ENCODE data around the gene DNAJC9. TPM values are rescaled to one million over a fixed set of nuclear protein-coding genes. Genes with fewer than 3 reads are reported as not detected.
A peak's percentile ranks its signal among the peaks of the same experiment; 100 is the strongest.

The DNAJC9 gene
- total RNA-seq, 1 donor from 2014 or later, result 37.5 TPM

- Mint-ChIP-seq H3K36me3 (ENCODE audit: unreplicated experiment) (no peaks in the 10 kb centered on the region), H3K27ac (ENCODE audit: unreplicated experiment) (no peak overlapping the region)
These were observed 8.0 kb downstream of the DNAJC9 start for GRCh38 chr10:73238990-73239566.

GRCh38 chr10:73234695-73235094, 12.4 kb downstream of the DNAJC9 start:
- no peak overlapping the region for H3K4me3 Mint-ChIP-seq (ENCODE audit: unreplicated experiment)
- H3K36me3 Mint-ChIP-seq (ENCODE audit: unreplicated experiment), result no peaks in the 10 kb centered on the region
- no peak for TF ChIP-seq CTCF (IDR thresholded peaks at IDR 0.05; ENCODE audit: partially characterized antibody, unreplicated experiment)

More at GRCh38 chr10:73238990-73239566, 8.0 kb downstream of the DNAJC9 start:
- Mint-ChIP-seq H3K27me3 (ENCODE audit: unreplicated experiment) (no peaks in the 10 kb centered on the region), H3K4me1 (ENCODE audit: low read depth, unreplicated experiment) (no peaks in the 10 kb centered on the region), H3K9me3 (ENCODE audit: unreplicated experiment) (no peaks in the 10 kb centered on the region), H3K4me3 (ENCODE audit: unreplicated experiment) (no peak overlapping the region)
- DNase-seq, result no peak
- TF ChIP-seq CTCF (IDR thresholded peaks at IDR 0.05; ENCODE audit: partially characterized antibody, unreplicated experiment), result no peak

GRCh38 chr10:73233883-73234282, 13.2 kb downstream of the DNAJC9 start:
- H3K27me3 Mint-ChIP-seq (ENCODE audit: unreplicated experiment), result no peaks in the 10 kb centered on the region
- TF ChIP-seq CTCF (IDR thresholded peaks at IDR 0.05; ENCODE audit: partially characterized antibody, unreplicated experiment), result no peak
- no peak for DNase-seq
- no peaks in the 10 kb centered on the region for H3K4me1 Mint-ChIP-seq (ENCODE audit: low read depth, unreplicated experiment)
- H3K27ac Mint-ChIP-seq (ENCODE audit: unreplicated experiment), result no peak overlapping the region
- H3K36me3 Mint-ChIP-seq (ENCODE audit: unreplicated experiment), result no peaks in the 10 kb centered on the region
- no peak overlapping the region for H3K4me3 Mint-ChIP-seq (ENCODE audit: unreplicated experiment)
- H3K9me3 Mint-ChIP-seq (ENCODE audit: unreplicated experiment), result no peaks in the 10 kb centered on the region

More at GRCh38 chr10:73234695-73235094, 12.4 kb downstream of the DNAJC9 start:
- no peaks in the 10 kb centered on the region for H3K27me3 Mint-ChIP-seq (ENCODE audit: unreplicated experiment)
- H3K4me1 Mint-ChIP-seq (ENCODE audit: low read depth, unreplicated experiment), result no peaks in the 10 kb centered on the region
- peak overlapping the region; percentile 67 for H3K27ac Mint-ChIP-seq (ENCODE audit: unreplicated experiment)
- DNase-seq, result no peak
- H3K9me3 Mint-ChIP-seq (ENCODE audit: unreplicated experiment), result no peaks in the 10 kb centered on the region

- DNase-seq, result peak; percentile 23
- Mint-ChIP-seq H3K36me3 (ENCODE audit: unreplicated experiment) (no peaks in the 10 kb centered on the region), H3K27me3 (ENCODE audit: unreplicated experiment) (no peaks in the 10 kb centered on the region), H3K27ac (ENCODE audit: unreplicated experiment) (no peak overlapping the region), H3K4me1 (ENCODE audit: low read depth, unreplicated experiment) (no peaks in the 10 kb centered on the region), H3K9me3 (ENCODE audit: unreplicated experiment) (no peaks in the 10 kb centered on the region), H3K4me3 (ENCODE audit: unreplicated experiment) (no peak overlapping the region)
- TF ChIP-seq CTCF (IDR thresholded peaks at IDR 0.05; ENCODE audit: partially characterized antibody, unreplicated experiment), result peak; percentile 39
These were observed 14.2 kb downstream of the DNAJC9 start for GRCh38 chr10:73232887-73233286.

GRCh38 chr10:73229567-73229966, 17.5 kb downstream of the DNAJC9 start:
- H3K36me3 Mint-ChIP-seq (ENCODE audit: unreplicated experiment), result no peaks in the 10 kb centered on the region
- no peak overlapping the region for H3K4me3 Mint-ChIP-seq (ENCODE audit: unreplicated experiment)
- no peak for DNase-seq
- no peak for TF ChIP-seq CTCF (IDR thresholded peaks at IDR 0.05; ENCODE audit: partially characterized antibody, unreplicated experiment)
- no peaks in the 10 kb centered on the region for H3K27me3 Mint-ChIP-seq (ENCODE audit: unreplicated experiment)
- no peaks in the 10 kb centered on the region for H3K4me1 Mint-ChIP-seq (ENCODE audit: low read depth, unreplicated experiment)
- no peaks in the 10 kb centered on the region for H3K9me3 Mint-ChIP-seq (ENCODE audit: unreplicated experiment)
- no peak overlapping the region for H3K27ac Mint-ChIP-seq (ENCODE audit: unreplicated experiment)

All from glutamatergic neuron (in vitro differentiated cells).